Measurements from ENCODE around the gene PSG4.
"Not testable (repeated sequence)": the region's sequence is repeated elsewhere in the genome, so short reads cannot be mapped to it uniquely, and the experiment has no call there.

GRCh38 chr19:43188092-43188491 is 17.3 kb downstream of the PSG4 start:
- not testable (repeated sequence) for TF ChIP-seq CTCF, EZH2 (IDR thresholded peaks at IDR 0.05)

All from neural progenitor cell (in vitro differentiated cells).